Heart left ventricle (tissue), 13 donors: Measurements from ENCODE around the gene INO80.

Source experiments
- POLR2A ChIP-seq, 2 donors: fragments of 450-650 bp; IDR thresholded peaks; one replicate each; pipeline ENCODE4 v1.6.1; 2017; ENCODE audit warnings: antibody characterized with exemption in 2 of 2, mild to moderate bottlenecking in 2 of 2, moderate library complexity in 2 of 2
- TF ChIP-seq, protein P1 (sequence below), 12 donors: fragments of 200-600 bp; sonication (generic) in 4 of 12; IDR thresholded peaks; one replicate each; pipeline versions ENCODE4 v1.5.0 to v1.8.0; 2018 to 2022; ENCODE audit warnings: antibody characterized with exemption in 12 of 12, mild to moderate bottlenecking in 5 of 12
- donor health status: ischemic (EF 13 %, LVEDD 7.1; RV severe dilation, severe dysfunction).
- donor health status: DM: no; HTN: yes; CAD: no.
- donor health status: DM: no; HTN: no; CAD: no.
- donor health status: ischemic (EF 25% LVEDD 6.9; RV normal size, moderate dysfunction).
- donor health status: ischemic (EF 25% LVEDD 5.7; RV mildly dilated, moderate dysfunction).
- donor health status: ischemic (EF 35%, LVEDD 5.7; RV mildly dilated, moderate dysfunction).
- donor health status: nonischemic (EF 11% LVEDD 7.7; RV severe dilation, severe dysfunction).
- donor health status: DM: yes; HTN: yes; CAD: no.
- donor health status: PGD.
- donor health status: ischemic (EF 29% LVEDD 5.4; RV normal size, mild dysfunction).
- donor health status: nonischemic (EF 23%, LVEDD 6.1; RV moderate dilation, normal function).

- TF ChIP-seq, protein P1, sequence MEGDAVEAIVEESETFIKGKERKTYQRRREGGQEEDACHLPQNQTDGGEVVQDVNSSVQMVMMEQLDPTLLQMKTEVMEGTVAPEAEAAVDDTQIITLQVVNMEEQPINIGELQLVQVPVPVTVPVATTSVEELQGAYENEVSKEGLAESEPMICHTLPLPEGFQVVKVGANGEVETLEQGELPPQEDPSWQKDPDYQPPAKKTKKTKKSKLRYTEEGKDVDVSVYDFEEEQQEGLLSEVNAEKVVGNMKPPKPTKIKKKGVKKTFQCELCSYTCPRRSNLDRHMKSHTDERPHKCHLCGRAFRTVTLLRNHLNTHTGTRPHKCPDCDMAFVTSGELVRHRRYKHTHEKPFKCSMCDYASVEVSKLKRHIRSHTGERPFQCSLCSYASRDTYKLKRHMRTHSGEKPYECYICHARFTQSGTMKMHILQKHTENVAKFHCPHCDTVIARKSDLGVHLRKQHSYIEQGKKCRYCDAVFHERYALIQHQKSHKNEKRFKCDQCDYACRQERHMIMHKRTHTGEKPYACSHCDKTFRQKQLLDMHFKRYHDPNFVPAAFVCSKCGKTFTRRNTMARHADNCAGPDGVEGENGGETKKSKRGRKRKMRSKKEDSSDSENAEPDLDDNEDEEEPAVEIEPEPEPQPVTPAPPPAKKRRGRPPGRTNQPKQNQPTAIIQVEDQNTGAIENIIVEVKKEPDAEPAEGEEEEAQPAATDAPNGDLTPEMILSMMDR (IDR thresholded peaks at IDR 0.05) = no peak
- TF ChIP-seq POLR2A (IDR thresholded peaks at IDR 0.05) = no peak
Measured at GRCh38 chr15:40985541-40986330, 130.3 kb downstream of the INO80 start.
